HL-60 (cell line): ENCODE data around the gene RPS3.

Experiments used
- CTCF ChIP-seq: IDR thresholded peaks from one replicate; pipeline ENCODE4 v1.5.1; 2011; ENCODE audit warnings: low read length, control low read depth, inconsistent platforms; ENCODE audit not compliant: insufficient read depth
- GABPA ChIP-seq: IDR thresholded peaks from 2 replicates; pipeline ENCODE4 v1.6.1; 2012; ENCODE audit warnings: low read depth
- POLR2AphosphoS5 ChIP-seq: IDR thresholded peaks from 2 replicates; pipeline ENCODE4 v1.6.1; 2012; ENCODE audit warnings: low read depth
- TF ChIP-seq, protein P1 (sequence below): IDR thresholded peaks from 2 replicates; pipeline ENCODE4 v1.6.1; 2012; ENCODE audit warnings: low read depth; ENCODE audit not compliant: insufficient replicate concordance

- TF ChIP-seq CTCF (no peak), POLR2AphosphoS5 (peak; percentile 99), GABPA (peak; percentile 91)
- TF ChIP-seq, protein P1, sequence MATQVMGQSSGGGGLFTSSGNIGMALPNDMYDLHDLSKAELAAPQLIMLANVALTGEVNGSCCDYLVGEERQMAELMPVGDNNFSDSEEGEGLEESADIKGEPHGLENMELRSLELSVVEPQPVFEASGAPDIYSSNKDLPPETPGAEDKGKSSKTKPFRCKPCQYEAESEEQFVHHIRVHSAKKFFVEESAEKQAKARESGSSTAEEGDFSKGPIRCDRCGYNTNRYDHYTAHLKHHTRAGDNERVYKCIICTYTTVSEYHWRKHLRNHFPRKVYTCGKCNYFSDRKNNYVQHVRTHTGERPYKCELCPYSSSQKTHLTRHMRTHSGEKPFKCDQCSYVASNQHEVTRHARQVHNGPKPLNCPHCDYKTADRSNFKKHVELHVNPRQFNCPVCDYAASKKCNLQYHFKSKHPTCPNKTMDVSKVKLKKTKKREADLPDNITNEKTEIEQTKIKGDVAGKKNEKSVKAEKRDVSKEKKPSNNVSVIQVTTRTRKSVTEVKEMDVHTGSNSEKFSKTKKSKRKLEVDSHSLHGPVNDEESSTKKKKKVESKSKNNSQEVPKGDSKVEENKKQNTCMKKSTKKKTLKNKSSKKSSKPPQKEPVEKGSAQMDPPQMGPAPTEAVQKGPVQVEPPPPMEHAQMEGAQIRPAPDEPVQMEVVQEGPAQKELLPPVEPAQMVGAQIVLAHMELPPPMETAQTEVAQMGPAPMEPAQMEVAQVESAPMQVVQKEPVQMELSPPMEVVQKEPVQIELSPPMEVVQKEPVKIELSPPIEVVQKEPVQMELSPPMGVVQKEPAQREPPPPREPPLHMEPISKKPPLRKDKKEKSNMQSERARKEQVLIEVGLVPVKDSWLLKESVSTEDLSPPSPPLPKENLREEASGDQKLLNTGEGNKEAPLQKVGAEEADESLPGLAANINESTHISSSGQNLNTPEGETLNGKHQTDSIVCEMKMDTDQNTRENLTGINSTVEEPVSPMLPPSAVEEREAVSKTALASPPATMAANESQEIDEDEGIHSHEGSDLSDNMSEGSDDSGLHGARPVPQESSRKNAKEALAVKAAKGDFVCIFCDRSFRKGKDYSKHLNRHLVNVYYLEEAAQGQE = peak; percentile 87
Measured at GRCh38 chr11:75399344-75400145, at the start of gene RPS3.
